ENCODE data around the gene RDH11. TPM values are rescaled to one million over a fixed set of nuclear protein-coding genes. Genes with fewer than 3 reads are reported as not detected.

RDH11 gene
- total RNA-seq, 1 experiment from 2014 or later = 45.1 TPM

GRCh38 chr14:67633451-67634147, 62.0 kb downstream of the RDH11 start:
- no peak for TF ChIP-seq CTCF (IDR thresholded peaks at IDR 0.05)
- no peak for TF ChIP-seq TCF7L2 (IDR thresholded peaks at IDR 0.05; ENCODE audit: low read depth, low read length)
- TF ChIP-seq POLR2AphosphoS5 (IDR thresholded peaks at IDR 0.05; ENCODE audit: low read depth, low read length) = no peak
- no peak for TF ChIP-seq REST (IDR thresholded peaks at IDR 0.05; ENCODE audit: insufficient read depth in 1 of 2, low read depth in 2 of 2, low read length in 1 of 2)
- no peak for TF ChIP-seq SIN3A (IDR thresholded peaks at IDR 0.05; ENCODE audit: borderline replicate concordance, insufficient read depth, low read depth, low read length)
- Histone ChIP-seq H3K4me1 (ENCODE audit: control insufficient read depth, insufficient read depth, low read length) (no peaks in the 10 kb centered on the region; the same call in 1 of the 2 replicates), H3K4me3 (ENCODE audit: low read depth in 2 of 2, low read length in 2 of 2) (no peak overlapping the region), H3K27ac (ENCODE audit: low read length) (no peak overlapping the region), H3K9me3 (ENCODE audit: control insufficient read depth, insufficient read depth, low read depth, low read length) (no peaks in the 10 kb centered on the region), H3K36me3 (ENCODE audit: control insufficient read depth, insufficient read depth, low read length) (no peaks in the 10 kb centered on the region), H3K27me3 (ENCODE audit: control insufficient read depth, insufficient read depth, low read length) (no peaks in the 10 kb centered on the region)
- no TSS peak for BruUV-seq (replicated peaks)
- ATAC-seq (no peak), DNase-seq (ENCODE audit: low read depth, low spot score) (no peak)
- intact Hi-C loops (cut with micrococcal nuclease; ENCODE audit: unreplicated experiment) (no loop called here), in situ Hi-C loops (cut with HindIII; ENCODE audit: low pct_unique_long_range_greater_than_20kb, low sequenced_read_pairs) (no loop called here)
- CTCF ChIA-PET = no interaction called here
- POLR2A ChIA-PET = no interaction called here

- no peaks in the 10 kb centered on the region for H3K4me1 ChIP-seq (ENCODE audit: control insufficient read depth, insufficient read depth, low read length)
- H3K4me3 ChIP-seq (ENCODE audit: low read depth in 2 of 2, low read length in 2 of 2) = no peak overlapping the region
- intact Hi-C loops (cut with micrococcal nuclease; ENCODE audit: unreplicated experiment) (no loop called here), in situ Hi-C loops (cut with HindIII; ENCODE audit: low pct_unique_long_range_greater_than_20kb, low sequenced_read_pairs) (no loop called here)
- POLR2A ChIA-PET = no interaction called here
- no peak overlapping the region for H3K27ac ChIP-seq (ENCODE audit: low read length)
- no peaks in the 10 kb centered on the region for H3K9me3 ChIP-seq (ENCODE audit: control insufficient read depth, insufficient read depth, low read depth, low read length)
- H3K27me3 ChIP-seq (ENCODE audit: control insufficient read depth, insufficient read depth, low read length) = no peaks in the 10 kb centered on the region
- CTCF ChIA-PET = no interaction called here
- DNase-seq (ENCODE audit: low read depth, low spot score) (no peak), ATAC-seq (no peak)
- H3K36me3 ChIP-seq (ENCODE audit: control insufficient read depth, insufficient read depth, low read length) = no peaks in the 10 kb centered on the region
- TF ChIP-seq POLR2AphosphoS5 (IDR thresholded peaks at IDR 0.05; ENCODE audit: low read depth, low read length) (no peak), REST (IDR thresholded peaks at IDR 0.05; ENCODE audit: insufficient read depth in 1 of 2, low read depth in 2 of 2, low read length in 1 of 2) (no peak), TCF7L2 (IDR thresholded peaks at IDR 0.05; ENCODE audit: low read depth, low read length) (no peak), SIN3A (IDR thresholded peaks at IDR 0.05; ENCODE audit: borderline replicate concordance, insufficient read depth, low read depth, low read length) (no peak), CTCF (IDR thresholded peaks at IDR 0.05) (no peak)
- no TSS peak for BruUV-seq (replicated peaks)
Measured at GRCh38 chr14:67630938-67631337, 64.6 kb downstream of the RDH11 start.
